ENCODE data around the gene LZTS3.
"Not testable (repeated sequence)": the region's sequence is repeated elsewhere in the genome, so short reads cannot be mapped to it uniquely, and the experiment has no call there.

LZTS3 gene

DNA sequence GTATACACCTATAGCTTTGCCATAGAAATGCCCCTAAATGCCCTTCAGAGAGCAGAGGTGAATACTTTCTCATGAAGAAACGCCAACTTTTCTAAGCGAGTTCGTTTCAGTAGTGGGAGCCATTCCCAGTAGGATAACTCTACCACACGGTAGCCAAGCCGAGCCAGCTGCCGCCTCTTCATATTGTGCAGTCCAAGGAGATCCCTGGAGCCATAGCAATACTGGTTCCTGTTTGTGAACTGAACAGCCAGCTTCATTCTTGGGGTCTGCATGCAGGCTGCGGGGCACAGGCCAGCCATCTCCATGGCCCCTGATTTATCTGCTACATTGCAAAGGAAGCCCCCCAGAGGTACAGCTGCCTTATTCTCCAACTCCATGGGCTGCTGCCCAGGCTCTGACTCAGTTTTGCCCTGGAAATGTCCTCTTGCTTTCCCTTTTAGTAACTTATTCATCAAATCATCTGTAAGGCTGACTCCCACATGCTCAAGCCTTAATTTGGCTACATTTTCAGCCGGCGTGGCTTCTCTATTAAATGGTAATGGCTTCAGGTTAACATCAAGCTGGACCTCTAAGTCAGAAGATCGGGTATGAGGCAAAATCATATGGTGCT, 26.5 kb downstream of the LZTS3 start:
- in situ Hi-C loops (cut with MboI; ENCODE audit: low sequenced_read_pairs), result no loop called here

DNA sequence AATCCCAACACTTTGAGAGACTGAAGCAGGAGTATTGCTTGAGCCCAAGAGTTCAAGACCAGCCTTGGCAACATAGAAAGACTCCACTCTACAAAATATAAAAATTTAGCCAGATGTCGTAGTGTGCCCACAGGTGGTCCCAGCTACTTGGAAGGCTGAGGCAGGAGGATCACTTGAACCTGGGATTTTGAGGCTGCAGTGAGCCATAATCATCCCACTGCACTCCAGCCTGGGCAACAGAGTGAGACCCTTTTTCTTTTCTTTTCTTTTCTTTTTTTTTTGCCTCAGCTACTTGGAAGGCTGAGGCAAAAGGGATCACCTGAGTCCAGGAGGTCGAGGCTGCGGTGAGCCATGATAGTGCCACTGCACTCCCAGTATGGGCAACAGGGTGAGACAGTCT, 31.6 kb downstream of the LZTS3 start:
- in situ Hi-C loops (cut with MboI; ENCODE audit: low sequenced_read_pairs), result no loop called here

DNA sequence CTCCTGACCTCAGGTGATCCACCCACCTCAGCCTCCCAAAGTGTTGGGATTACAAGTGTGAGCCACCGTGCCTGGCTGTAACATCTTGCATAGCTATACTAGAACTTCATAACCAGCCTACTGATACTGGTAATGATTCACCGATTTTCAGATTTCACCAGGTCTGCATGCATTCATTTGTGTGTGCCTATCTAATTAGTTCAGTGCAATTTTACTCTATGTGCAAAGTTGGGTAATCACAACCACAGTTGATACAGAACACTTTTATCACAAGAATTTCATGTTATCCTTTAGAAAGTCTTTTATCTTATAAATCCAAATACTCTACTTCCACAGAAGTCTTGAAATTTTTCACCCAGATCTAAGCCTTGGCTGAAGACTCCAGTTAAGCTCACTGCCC, 35.9 kb downstream of the LZTS3 start:
- in situ Hi-C loops (cut with MboI; ENCODE audit: low sequenced_read_pairs), result no loop called here

DNA sequence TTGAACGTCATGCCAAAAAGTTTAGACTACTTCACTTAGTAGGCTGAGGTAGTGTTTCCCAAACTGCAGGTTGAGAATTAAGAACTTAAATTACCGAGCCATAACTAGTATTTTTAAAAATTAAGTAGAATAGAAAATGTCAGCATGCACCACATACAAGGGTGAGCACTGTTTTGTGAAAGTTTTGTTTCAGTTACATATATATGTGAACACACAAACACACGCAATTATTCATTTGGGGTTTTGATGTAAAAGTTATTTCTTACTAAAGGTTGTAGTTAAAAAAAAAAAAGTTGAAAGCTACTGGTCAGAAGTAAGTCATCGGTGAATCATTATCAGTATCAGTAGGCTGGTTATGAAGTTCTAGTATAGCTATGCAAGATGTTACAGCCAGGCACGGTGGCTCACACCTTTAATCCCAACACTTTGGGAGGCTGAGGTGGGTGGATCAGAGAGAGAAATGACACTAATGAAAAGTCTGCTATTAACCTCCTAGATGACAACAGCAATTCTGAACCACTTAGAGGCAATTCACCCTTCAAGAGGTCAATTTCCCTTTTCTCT, 37.8 kb downstream of the LZTS3 start:
- in situ Hi-C loops (cut with MboI; ENCODE audit: low sequenced_read_pairs), result no loop called here

DNA sequence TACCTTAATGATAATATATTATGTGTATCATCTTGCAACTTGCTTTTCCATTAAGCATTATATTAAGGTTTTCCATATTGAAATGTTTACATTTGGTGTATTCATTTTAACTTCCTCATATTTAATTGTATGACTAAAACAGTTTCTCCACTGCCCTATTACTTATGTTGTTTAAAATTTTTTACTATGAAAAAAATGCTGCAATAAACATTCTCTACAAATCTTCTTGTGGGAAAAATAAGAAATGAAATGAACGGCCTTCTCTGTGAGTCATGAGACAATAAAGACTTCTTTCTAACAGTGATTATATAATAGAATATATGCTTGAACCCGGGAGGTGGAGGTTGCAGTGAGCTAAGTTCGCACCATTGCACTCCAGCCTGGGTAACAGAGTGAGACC, 39.2 kb downstream of the LZTS3 start:
- in situ Hi-C loops (cut with MboI; ENCODE audit: low sequenced_read_pairs), result no loop called here

DNA sequence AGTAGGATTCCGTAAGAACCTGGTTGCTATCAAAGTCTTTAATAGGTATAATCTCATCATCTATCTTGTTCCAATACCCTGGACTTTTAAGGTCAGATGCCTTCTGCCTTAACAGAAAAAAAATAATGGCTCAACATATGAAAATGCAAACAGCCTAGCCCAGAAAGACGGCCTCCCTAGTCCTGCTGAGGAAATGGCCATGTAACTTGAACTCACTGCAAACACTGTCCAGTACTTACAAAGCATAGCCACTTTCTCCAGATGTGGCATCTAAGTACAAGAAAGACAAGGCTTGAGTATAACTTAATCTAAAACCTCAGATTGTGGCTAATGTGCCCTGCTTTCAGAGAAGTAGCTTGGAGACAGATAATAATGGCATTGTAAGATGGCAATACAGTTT, 40.2 kb downstream of the LZTS3 start:
- in situ Hi-C loops (cut with MboI; ENCODE audit: low sequenced_read_pairs), result no loop called here

DNA sequence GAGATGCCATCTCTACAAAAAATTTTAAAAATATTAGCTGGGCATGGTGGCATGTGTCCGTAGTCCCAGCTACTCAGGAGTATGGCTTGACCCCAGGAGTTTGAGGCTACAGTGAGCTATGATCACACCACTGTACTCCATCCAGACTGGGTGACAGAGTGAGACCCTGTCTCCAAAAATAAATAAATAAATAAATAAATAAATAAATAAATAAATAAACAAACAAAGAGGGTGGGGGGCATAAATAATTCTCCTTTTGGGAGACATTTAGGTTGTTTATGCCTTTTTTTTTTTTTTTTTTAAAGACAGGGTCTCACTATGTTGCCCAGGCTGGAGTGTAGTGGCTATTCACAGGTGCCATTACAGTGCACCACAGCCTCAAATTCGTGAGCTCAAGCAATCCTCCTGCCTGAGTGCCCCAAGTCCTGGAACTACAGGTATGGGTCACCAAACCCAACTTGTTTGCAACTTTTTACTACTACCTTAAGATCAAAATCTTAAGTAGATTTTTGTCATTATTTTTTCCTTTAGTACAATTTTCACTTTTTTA, 43.2 kb downstream of the LZTS3 start:
- in situ Hi-C loops (cut with MboI; ENCODE audit: low sequenced_read_pairs), result no loop called here

DNA sequence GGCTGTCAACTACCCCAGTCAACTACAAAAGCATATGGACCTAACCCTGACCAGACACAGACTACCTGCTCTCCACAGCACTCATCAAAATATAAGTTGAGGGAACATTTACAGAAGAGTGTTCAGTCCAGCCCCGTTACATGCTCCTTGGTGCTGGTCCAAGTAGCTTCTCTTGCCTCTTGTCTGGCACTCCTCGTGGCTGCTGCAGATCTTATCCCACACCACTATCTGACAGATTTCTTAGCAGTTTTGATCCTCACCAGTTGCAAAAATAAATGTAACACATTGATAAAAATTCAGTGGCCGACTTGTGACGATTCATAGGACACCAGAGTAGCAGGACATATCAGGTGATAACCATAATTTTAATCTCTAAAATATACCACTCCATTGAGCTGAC, 44.3 kb downstream of the LZTS3 start:
- in situ Hi-C loops (cut with MboI; ENCODE audit: low sequenced_read_pairs), result no loop called here

DNA sequence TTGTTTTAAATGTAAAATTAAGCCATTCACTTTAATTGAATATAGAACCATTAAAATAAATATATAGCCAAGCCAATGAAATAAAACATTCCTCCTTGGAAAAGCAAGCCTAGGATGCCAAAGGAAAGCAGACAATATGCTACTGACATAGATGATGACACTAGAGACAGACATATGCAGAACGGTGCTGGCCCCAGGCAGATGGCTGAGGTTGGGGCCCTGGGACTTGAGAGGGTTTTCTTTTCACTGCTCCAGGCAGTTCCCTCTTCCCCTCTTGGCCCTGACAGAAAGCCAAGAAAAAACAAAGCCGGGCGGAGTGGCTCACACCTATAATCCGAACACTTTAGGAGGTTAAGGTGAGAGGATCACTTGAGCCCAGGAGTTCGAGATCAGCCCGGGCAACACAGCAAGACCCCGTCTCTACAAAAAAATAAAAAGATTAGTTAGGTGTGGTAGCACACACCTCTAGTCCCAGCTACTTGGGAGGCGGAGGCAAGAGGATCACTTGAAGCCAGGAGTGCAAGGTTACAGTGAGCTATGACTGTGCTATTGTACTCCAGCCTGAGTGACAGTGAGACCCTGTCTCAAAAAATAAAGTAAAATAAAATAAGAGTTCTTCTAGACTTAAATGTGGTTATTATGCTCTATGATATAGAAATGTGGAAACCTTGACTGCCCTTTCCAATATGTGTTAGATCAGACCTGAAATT, 44.9 kb downstream of the LZTS3 start:
- in situ Hi-C loops (cut with MboI; ENCODE audit: low sequenced_read_pairs), result no loop called here

DNA sequence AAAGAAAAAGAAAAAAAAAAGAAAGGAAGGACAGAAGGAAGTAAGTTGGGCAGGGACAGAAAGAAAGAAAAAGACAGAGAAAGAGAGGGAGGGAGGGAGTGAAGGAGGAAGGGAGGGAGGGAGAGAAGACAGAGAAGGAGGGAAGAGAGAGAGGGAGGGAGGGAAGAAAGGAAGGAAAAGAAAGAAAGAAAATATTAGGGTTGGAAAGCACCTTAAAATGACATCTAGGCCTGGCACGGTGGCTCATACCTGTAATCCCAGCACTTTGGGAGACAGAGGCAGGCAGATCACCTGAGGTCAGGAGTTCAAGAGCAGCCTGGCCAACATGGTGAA, 46.9 kb downstream of the LZTS3 start:
- in situ Hi-C loops (cut with MboI; ENCODE audit: low sequenced_read_pairs), result no loop called here

DNA sequence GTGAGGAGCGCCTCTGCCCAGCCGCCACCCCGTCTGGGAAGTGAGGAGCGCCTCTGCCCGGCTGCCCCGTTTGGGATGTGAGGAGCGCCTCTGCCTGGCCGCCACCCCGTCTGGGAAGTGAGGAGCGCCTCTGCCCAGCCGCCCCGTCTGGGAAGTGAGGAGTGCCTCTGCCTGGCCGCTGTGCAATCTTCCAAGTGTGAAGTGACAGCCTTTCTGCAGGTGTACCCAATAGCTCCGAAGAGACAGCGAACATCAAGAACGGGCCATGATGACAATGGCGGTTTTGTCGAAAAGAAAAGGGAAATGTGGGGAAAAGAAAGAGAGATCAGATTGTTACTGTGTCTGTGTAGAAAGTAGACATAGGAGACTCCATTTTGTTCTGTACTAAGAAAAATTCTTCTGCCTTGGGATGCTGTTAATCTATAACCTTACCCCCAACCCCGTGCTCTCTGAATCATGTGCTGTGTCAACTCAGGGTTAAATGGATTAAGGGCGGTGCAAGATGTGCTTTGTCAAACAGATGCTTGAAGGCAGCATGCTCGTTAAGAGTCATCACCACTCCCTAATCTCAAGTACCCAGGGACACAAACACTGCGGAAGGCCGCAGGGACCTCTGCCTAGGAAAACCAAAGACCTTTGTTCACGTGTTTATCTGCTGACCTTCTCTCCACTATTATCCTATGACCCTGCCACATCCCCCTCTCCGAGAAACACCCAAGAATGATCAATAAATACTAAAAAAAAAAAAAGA, 47.4 kb downstream of the LZTS3 start:
- in situ Hi-C loops (cut with MboI; ENCODE audit: low sequenced_read_pairs), result not testable (repeated sequence)

DNA sequence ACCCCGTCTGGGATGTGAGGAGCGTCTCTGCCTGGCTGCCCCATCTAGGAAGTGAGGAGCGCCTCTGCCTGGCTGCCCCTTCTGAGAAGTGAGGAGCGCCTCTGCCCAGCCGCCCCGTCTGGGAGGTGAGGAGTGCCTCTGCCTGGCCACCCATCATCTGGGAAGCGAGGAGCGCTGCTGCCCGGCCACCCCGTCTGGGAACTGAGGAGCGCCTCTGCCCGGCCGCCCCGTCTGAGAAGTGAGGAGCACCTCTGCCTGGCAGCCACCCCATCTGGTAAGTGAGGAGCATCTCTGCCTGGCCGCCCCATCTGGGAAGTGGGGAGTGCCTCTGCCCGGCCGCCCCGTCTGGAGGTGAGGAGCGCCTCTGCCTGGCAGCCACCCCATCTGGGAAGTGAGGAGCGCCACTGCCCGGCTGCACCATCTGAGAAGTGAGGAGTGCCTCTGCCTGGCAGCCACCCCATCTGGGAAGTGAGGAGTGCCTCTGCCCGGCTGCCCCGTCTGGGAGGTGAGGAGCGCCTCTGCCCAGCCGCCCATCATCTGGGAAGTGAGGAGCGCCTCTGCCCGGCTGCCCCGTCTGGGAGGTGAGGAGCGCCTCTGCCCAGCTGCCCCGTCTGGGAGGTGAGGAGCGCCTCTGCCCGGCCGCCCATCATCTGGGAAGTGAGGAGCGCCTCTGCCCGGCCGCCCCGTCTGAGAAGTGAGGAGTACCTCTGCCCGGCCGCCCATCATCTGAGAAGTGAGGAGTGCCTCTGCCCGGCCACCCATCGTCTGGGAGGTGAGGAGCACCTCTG, 48.4 kb downstream of the LZTS3 start:
- in situ Hi-C loops (cut with MboI; ENCODE audit: low sequenced_read_pairs), result not testable (repeated sequence)

DNA sequence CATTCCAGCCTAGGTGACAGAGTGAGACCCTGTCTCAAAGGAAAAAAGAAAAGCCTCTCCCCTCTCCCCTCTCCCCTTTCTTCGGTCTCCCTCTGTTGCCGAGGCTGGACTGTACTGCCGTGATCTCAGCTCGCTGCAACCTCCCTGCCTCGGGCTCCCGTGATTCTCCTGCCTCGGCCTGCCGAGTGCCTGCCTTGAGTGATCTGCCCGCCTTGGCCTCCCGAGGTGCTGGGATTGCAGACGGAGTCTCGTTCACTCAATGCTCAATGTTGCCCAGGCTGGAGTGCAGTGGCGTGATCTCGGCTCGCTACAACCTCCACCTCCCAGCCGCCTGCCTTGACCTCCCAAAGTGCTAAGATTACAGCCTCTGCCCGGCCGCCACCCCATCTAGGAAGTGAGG, 49.2 kb downstream of the LZTS3 start:
- in situ Hi-C loops (cut with MboI; ENCODE audit: low sequenced_read_pairs), result not testable (repeated sequence)

DNA sequence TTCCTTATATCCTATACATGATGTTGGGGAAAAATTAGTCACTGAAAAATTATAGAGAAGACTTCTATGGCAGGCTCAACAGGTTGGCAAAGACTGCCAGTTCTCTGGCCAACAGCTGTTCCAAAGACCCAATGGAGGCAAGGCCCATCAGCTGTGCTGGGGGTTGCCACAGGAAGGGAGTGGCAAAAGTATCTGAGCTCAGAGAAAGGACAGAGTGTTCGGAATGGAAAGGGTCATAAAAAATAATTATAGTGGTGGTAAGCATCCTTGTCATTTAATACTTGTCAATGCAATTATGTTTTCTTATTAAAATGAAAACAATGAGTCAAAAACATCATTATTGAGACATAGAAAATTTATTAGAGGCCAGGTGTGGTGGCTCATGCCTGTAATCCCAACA, 49.8 kb downstream of the LZTS3 start:
- in situ Hi-C loops (cut with MboI; ENCODE audit: low sequenced_read_pairs), result no loop called here

DNA sequence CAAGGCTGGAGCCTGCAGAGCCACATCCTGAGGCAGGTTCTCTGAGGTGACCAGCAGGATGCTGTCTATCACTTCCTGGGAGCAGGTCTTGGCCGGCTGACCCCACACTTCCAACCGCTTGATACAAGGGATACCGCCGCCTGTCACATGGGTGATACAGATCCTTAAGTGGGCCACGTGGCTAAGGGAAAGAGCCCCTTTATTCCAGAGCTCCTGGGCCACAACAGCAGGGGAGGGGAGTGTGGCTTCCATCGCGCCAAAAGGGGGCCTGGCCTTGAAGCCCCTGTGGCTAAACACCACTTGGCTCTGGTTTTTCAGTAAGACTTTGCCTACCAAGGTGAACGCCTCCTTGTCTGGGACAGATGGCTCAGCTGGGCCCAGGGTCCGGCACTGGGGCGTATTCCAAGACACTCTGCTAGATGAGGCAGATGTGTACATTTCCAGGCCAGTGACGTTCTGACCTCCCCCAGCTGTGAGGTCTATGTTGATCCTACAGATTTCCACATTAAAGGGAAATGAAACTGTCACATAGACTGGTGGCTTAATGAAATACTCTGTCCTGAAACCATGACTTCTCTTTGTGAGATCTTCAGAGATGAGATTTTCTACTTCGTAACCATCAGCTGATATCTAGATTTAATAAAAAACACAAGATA, 51.3 kb downstream of the LZTS3 start:
- in situ Hi-C loops (cut with MboI; ENCODE audit: low sequenced_read_pairs), result no loop called here

DNA sequence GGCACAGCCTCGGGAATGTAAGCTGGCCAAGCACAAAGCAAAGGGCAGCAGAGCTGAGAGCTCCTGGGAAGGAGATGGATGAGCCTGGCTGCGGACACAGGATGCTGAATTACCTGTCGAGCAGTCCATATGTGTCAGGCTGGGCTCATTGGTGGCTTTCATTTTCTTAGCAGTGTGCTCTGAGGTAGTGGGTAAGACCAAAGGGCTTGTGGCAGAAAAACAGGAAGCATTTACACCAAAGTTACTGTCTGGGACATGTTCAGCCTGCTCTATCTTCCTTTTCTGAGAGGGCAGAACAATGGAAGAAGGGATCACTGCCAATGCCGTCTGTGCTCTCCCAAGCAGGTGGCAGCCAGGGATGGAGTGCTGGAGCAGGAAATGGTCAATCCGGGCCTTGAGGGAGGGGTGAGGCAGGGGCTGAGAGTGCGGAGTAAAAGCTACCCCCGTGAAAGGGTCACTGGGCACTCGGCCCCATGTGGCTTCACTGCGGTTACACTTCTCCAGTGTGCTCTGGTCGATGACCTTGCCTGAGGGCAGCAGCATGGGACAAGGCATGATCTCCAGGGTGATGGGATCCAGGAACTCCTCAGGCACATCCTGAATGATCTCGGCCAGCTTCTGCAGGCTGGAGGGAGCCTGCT, 52.0 kb downstream of the LZTS3 start:
- in situ Hi-C loops (cut with MboI; ENCODE audit: low sequenced_read_pairs), result no loop called here

DNA sequence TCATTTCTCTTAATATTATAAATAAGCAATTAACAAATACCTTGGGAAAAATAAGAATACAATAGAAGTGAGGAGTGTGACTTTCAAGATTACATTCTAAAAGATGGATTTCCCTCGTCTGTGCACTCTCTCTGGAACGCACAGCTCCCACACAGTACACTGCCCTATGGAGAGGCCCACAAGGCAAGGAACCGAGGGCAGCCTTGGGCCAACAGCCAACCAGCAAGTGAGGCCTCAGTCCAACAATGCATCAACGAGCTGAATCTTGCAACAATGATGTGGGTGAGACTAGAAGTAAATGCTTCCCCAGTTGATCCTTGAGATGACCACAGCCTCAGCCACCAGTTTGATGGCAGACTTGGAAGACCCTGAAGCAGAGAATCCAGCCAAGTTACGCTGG, 54.3 kb downstream of the LZTS3 start:
- in situ Hi-C loops (cut with MboI; ENCODE audit: low sequenced_read_pairs), result no loop called here

DNA sequence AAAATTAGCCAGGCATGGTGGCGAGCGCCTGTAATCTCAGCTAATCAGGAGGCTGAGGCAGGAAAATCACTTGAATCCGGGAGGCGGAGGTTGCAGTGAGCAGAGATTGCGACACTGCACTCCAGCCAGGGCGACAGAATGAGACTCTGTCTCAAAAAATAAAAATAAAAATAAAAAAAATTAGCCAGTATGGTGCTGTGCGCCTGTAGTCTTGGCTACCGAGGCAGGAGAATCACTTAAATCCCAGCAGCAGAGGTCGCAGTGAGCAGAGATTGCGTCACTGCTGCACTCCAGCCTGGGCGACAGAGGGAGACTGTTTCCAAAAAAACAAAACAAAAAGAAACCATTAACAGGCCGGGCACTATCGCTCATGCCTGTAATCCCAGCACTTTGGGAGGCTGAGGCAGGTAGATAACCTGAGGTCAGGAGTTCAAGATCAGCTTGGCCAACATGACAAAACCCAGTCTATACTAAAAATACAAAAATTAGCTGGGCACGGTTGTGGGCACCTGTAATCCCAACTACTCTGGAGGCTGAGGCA, 55.4 kb downstream of the LZTS3 start:
- in situ Hi-C loops (cut with MboI; ENCODE audit: low sequenced_read_pairs), result not testable (repeated sequence)

DNA sequence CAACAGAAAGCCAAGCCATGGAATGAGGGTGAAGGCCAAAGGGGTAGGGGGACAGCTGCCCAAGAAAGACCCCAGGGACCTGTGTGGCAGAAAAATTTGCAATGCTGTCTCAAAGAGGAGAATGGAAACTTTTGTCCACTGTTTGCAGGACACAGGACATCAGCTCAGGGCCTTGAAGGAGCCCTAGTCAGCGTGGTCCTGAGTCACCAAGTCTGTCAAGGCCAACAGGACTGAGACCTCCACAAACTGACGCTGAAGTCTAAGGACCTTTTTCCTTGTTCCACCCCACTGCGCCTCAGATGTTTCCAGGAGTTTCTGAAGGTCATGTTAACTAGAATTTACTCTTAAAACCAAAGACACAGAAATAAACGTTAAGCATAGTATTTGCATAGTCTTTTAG, 57.0 kb downstream of the LZTS3 start:
- in situ Hi-C loops (cut with MboI; ENCODE audit: low sequenced_read_pairs), result no loop called here
